ENCODE measurements around the gene ITGB6.

The ITGB6 gene

DNA sequence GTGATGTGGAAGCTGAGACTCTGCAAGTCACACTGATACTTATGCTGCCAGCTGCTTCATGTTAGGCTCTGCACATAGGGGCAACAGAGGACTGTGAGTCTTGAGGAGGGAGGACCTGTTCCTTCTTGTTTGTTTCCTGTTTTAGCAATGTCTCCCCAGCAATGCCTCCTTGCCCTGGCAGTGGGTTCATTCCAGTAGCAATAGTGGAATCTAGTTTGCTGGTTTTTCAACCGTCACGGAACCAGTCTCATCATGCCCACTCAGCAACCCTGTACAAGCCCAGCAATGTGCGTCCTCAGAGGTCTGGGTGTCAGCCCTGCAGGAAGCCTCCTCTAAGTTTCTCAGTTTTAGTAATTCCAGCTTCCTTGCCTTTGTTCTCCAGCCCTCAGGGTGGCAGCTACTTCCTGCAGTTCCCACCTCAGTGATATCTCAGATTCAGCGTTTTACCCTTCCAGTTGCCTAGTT, 20.5 kb upstream of the ITGB6 start:
- Histone ChIP-seq H3K27me3 (replicated peaks; ENCODE audit: control insufficient read depth, insufficient read depth, low read length) (no peaks in the 10 kb centered on the region), H3K9me3 (ENCODE audit: control insufficient read depth, low read length) (no peaks in the 10 kb centered on the region), H3K4me3 (ENCODE audit: low read length) (no peak overlapping the region), H3K36me3 (ENCODE audit: control insufficient read depth, insufficient read depth, low read length, severe bottlenecking) (no peaks in the 10 kb centered on the region), H3K9ac (ENCODE audit: low read length) (peak overlapping the region; percentile 80), H3K4me1 (ENCODE audit: control insufficient read depth, insufficient read depth, low read length) (peaks cover 53% of the 10 kb centered on the region)
- DNase-seq (ENCODE audit: low read depth): no peak

GRCh38 chr2:160220026-160220425, 20.0 kb upstream of the ITGB6 start:
- no peaks in the 10 kb centered on the region for H3K27me3 ChIP-seq (replicated peaks; ENCODE audit: control insufficient read depth, insufficient read depth, low read length)
- no peak for DNase-seq (ENCODE audit: low read depth)
- H3K4me3 ChIP-seq (ENCODE audit: low read length): no peak overlapping the region
- H3K9ac ChIP-seq (ENCODE audit: low read length): no peak overlapping the region
- no peaks in the 10 kb centered on the region for H3K9me3 ChIP-seq (ENCODE audit: control insufficient read depth, low read length)
- H3K36me3 ChIP-seq (ENCODE audit: control insufficient read depth, insufficient read depth, low read length, severe bottlenecking): no peaks in the 10 kb centered on the region
- peaks cover 51% of the 10 kb centered on the region for H3K4me1 ChIP-seq (ENCODE audit: control insufficient read depth, insufficient read depth, low read length)

DNA sequence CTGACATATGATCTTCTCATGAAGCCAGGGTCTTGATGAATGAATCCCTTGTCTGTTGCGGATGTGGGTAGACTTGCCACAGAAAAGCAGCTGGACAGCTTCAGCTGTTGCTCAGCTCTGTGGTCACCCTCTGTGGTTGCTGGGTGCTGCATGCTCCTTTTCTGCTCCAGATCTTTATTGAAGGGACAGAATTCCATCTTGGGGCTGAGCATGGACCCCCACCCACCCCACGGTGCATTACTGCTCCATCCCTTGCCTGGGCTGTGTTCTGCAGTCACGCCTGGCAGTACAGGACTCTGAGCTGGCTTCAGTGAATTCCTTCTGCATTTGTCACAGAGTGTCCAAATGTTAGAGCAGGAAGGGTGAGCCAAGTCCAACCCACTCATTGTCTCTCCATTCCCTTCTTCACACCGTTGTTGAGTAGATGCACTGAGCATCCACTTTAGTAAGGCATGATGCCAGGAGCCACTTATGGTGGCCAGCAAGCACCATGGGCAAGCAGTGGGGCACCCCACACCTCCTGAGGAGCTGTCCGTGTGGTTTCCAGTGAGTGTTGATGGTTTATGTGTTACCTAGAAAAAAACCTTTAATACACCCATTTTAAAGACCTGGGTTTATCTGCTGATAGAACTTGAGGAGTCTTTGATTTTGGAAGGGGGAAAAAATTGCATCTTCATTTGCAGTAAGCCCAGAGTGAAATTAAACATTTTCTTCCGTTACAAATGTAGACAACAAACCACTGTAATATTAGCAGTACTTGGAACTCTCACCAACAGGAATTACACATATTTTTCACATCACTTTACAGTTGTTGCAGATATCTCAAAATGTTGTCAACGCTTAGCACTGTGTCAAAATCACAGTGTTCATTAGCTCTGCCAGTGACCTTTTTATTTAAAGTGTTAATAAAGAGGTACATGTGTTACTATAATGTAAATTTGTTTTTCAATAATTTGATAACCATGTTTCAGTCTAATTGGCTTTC, 14.7 kb upstream of the ITGB6 start:
- Histone ChIP-seq H3K4me3 (ENCODE audit: low read length) (peak overlapping the region; percentile 21), H3K9me3 (ENCODE audit: control insufficient read depth, low read length) (no peaks in the 10 kb centered on the region), H3K36me3 (ENCODE audit: control insufficient read depth, insufficient read depth, low read length, severe bottlenecking) (no peaks in the 10 kb centered on the region), H3K27me3 (replicated peaks; ENCODE audit: control insufficient read depth, insufficient read depth, low read length) (no peaks in the 10 kb centered on the region), H3K4me1 (ENCODE audit: control insufficient read depth, insufficient read depth, low read length) (peaks cover 31% of the 10 kb centered on the region), H3K9ac (ENCODE audit: low read length) (peak overlapping the region; percentile 64)
- peak; percentile 92 for DNase-seq (ENCODE audit: low read depth)

- H3K9me3 ChIP-seq (ENCODE audit: control insufficient read depth, low read length): no peaks in the 10 kb centered on the region
- no peak overlapping the region for H3K9ac ChIP-seq (ENCODE audit: low read length)
- no peak for DNase-seq (ENCODE audit: low read depth)
- no peaks in the 10 kb centered on the region for H3K27me3 ChIP-seq (replicated peaks; ENCODE audit: control insufficient read depth, insufficient read depth, low read length)
- no peaks in the 10 kb centered on the region for H3K36me3 ChIP-seq (ENCODE audit: control insufficient read depth, insufficient read depth, low read length, severe bottlenecking)
- peaks cover 41% of the 10 kb centered on the region for H3K4me1 ChIP-seq (ENCODE audit: control insufficient read depth, insufficient read depth, low read length)
- H3K4me3 ChIP-seq (ENCODE audit: low read length): no peak overlapping the region
Measured at GRCh38 chr2:160213511-160213910, 13.4 kb upstream of the ITGB6 start.

- DNase-seq (ENCODE audit: low read depth): peak; percentile 52
- peaks cover 54% of the 10 kb centered on the region for H3K4me1 ChIP-seq (ENCODE audit: control insufficient read depth, insufficient read depth, low read length)
Measured at GRCh38 chr2:160210599-160211138, 10.6 kb upstream of the ITGB6 start.

DNA sequence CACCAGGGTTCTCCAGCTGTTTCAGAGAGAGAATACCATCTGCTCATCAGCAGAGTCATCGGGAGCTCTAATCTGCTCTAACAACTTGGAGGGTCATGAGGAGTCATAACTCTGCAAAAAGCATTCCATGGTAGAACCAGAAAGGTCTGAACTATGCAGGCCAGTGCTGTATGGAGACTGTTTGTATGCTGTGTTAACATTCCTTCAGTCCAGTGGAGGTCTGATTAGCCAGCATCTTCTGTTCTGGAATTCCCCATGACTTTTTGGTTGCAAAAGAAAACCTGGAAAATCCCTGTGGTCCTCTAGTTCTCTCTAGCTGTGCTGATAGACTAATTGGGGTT, 9.4 kb upstream of the ITGB6 start:
- H3K9me3 ChIP-seq (ENCODE audit: control insufficient read depth, low read length): no peaks in the 10 kb centered on the region
- peak overlapping the region; percentile 80 for H3K9ac ChIP-seq (ENCODE audit: low read length)
- no peaks in the 10 kb centered on the region for H3K27me3 ChIP-seq (replicated peaks; ENCODE audit: control insufficient read depth, insufficient read depth, low read length)
- peaks cover 57% of the 10 kb centered on the region for H3K4me1 ChIP-seq (ENCODE audit: control insufficient read depth, insufficient read depth, low read length)
- H3K36me3 ChIP-seq (ENCODE audit: control insufficient read depth, insufficient read depth, low read length, severe bottlenecking): no peaks in the 10 kb centered on the region
- H3K4me3 ChIP-seq (ENCODE audit: low read length): no peak overlapping the region
- peak; percentile 84 for DNase-seq (ENCODE audit: low read depth)

More at GRCh38 chr2:160210599-160211138, 10.6 kb upstream of the ITGB6 start:
- H3K9ac ChIP-seq (ENCODE audit: low read length): peak overlapping the region; percentile 65
- H3K27me3 ChIP-seq (replicated peaks; ENCODE audit: control insufficient read depth, insufficient read depth, low read length): no peaks in the 10 kb centered on the region
- no peaks in the 10 kb centered on the region for H3K9me3 ChIP-seq (ENCODE audit: control insufficient read depth, low read length)
- H3K4me3 ChIP-seq (ENCODE audit: low read length): no peak overlapping the region
- H3K36me3 ChIP-seq (ENCODE audit: control insufficient read depth, insufficient read depth, low read length, severe bottlenecking): no peaks in the 10 kb centered on the region

GRCh38 chr2:160208655-160209515, 8.8 kb upstream of the ITGB6 start:
- DNase-seq (ENCODE audit: low read depth): no peak
- Histone ChIP-seq H3K4me1 (ENCODE audit: control insufficient read depth, insufficient read depth, low read length) (peaks cover 51% of the 10 kb centered on the region), H3K9me3 (ENCODE audit: control insufficient read depth, low read length) (no peaks in the 10 kb centered on the region), H3K36me3 (ENCODE audit: control insufficient read depth, insufficient read depth, low read length, severe bottlenecking) (no peaks in the 10 kb centered on the region), H3K27me3 (replicated peaks; ENCODE audit: control insufficient read depth, insufficient read depth, low read length) (no peaks in the 10 kb centered on the region), H3K9ac (ENCODE audit: low read length) (peak overlapping the region; percentile 80), H3K4me3 (ENCODE audit: low read length) (no peak overlapping the region)

- H3K9me3 ChIP-seq (ENCODE audit: control insufficient read depth, low read length): no peaks in the 10 kb centered on the region
- H3K9ac ChIP-seq (ENCODE audit: low read length): peak overlapping the region; percentile 80
- no peaks in the 10 kb centered on the region for H3K27me3 ChIP-seq (replicated peaks; ENCODE audit: control insufficient read depth, insufficient read depth, low read length)
- H3K4me3 ChIP-seq (ENCODE audit: low read length): peak overlapping the region; percentile 40
- H3K36me3 ChIP-seq (ENCODE audit: control insufficient read depth, insufficient read depth, low read length, severe bottlenecking): no peaks in the 10 kb centered on the region
- peak; percentile 98 for DNase-seq (ENCODE audit: low read depth)
- peaks cover 50% of the 10 kb centered on the region for H3K4me1 ChIP-seq (ENCODE audit: control insufficient read depth, insufficient read depth, low read length)
Measured at GRCh38 chr2:160207804-160208654, 8.0 kb upstream of the ITGB6 start.

- H3K4me1 ChIP-seq (ENCODE audit: control insufficient read depth, insufficient read depth, low read length): peaks cover 50% of the 10 kb centered on the region
- H3K4me3 ChIP-seq (ENCODE audit: low read length): no peak overlapping the region
- peak; percentile 58 for DNase-seq (ENCODE audit: low read depth)
- no peaks in the 10 kb centered on the region for H3K27me3 ChIP-seq (replicated peaks; ENCODE audit: control insufficient read depth, insufficient read depth, low read length)
- H3K36me3 ChIP-seq (ENCODE audit: control insufficient read depth, insufficient read depth, low read length, severe bottlenecking): no peaks in the 10 kb centered on the region
- peak overlapping the region; percentile 80 for H3K9ac ChIP-seq (ENCODE audit: low read length)
- H3K9me3 ChIP-seq (ENCODE audit: control insufficient read depth, low read length): no peaks in the 10 kb centered on the region
Measured at GRCh38 chr2:160207271-160207670, 7.2 kb upstream of the ITGB6 start.

DNA sequence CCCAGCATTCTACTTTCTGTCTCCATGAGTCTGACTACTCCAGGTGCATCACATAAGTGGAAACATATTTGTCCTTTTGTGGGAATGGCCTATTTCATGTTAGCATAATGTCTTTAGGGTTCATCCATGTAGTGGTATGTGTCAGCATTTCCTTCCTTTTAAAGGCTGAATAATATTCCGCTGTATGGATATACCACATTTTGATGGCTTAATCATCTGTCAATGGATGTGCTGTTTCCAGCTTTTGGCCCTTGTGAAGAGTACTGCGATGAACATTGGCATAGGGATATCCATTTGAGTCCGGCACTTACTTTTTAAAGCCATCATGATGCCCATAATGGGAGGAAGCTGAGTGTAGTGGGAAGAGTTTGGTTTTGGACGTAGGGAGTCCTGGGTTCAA, 6.4 kb upstream of the ITGB6 start:
- Histone ChIP-seq H3K9me3 (ENCODE audit: control insufficient read depth, low read length) (no peaks in the 10 kb centered on the region), H3K27me3 (replicated peaks; ENCODE audit: control insufficient read depth, insufficient read depth, low read length) (no peaks in the 10 kb centered on the region), H3K9ac (ENCODE audit: low read length) (no peak overlapping the region), H3K36me3 (ENCODE audit: control insufficient read depth, insufficient read depth, low read length, severe bottlenecking) (no peaks in the 10 kb centered on the region), H3K4me3 (ENCODE audit: low read length) (no peak overlapping the region), H3K4me1 (ENCODE audit: control insufficient read depth, insufficient read depth, low read length) (peaks cover 49% of the 10 kb centered on the region)
- DNase-seq (ENCODE audit: low read depth): no peak

Data from adipocyte (in vitro differentiated cells).